Stimulated activated CD4-positive, alpha-beta T cell treated with anti-CD3 and anti-CD28 coated beads, Interleukin-12 subunit alpha, Interleukin-12 subunit beta, amount 100 ng/mL, for 4 hours (primary cell): ENCODE measurements around the gene PLEKHA8.

Source experiments
- DNase-seq: peaks from one replicate; pipeline ENCODE4 v3.0.0-alpha.2; 2020

The PLEKHA8 gene

GRCh38 chr7:30028216-30028748 is at the start of gene PLEKHA8:
Gene PLEKHA8 (plus strand): TSS chr7:30028412. CDS start chr7:30028763, 351 bp downstream.
- DNase-seq, result peak; percentile 88

- no peak for DNase-seq
Observed at GRCh38 chr7:29980151-29980550, 48.1 kb upstream of the PLEKHA8 start.

DNA sequence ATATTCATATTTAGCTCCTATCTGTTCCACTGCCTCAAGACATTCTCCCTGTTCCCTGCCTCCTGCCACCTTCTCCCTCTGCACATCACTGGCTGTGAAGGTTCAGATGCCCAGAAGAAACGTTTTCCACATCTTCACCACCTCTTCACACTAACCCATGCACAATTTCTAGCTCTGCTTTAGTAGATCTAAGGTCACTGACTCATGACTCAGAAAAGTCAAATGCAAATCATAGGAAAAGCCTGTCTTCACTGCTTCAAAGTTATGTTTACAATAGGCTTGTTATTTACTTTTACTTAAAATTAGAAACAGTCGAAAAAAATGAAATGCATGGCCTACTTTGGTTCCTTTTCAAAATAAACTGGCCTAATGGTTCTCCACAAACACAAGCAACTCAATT is 41.1 kb upstream of the PLEKHA8 start:
- no peak for DNase-seq

DNA sequence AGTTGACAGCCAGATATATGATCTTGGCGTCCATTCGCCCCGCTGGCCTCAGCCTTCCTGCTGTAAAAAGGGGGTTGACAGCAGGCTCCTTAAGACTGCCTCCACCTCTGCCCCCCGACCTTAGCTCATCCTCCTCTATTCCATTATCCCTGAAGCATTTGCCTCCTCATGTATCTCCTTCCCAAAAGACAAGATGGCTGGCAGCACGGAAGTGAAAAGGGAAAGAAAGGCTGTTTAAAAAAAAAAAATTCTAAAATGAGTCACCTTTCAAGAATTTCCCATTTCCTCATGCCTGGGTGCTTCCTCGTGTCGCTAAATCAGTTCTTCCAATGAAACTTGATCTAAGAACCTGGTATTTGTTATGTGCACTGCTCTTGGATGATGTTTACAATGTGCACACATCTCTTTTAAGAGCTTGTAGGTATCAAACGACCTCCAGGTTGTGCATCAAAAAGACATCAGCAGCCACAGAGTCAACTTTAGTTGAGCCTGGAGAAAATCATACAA is 40.3 kb upstream of the PLEKHA8 start:
- no peak for DNase-seq

GRCh38 chr7:29988424-29989256 is 39.6 kb upstream of the PLEKHA8 start:
- DNase-seq, result peak; percentile 15

- DNase-seq, result peak; percentile 5
Observed at GRCh38 chr7:29989257-29989995, 38.8 kb upstream of the PLEKHA8 start, which contains the start of gene SCRN1. Gene SCRN1 (minus strand): TSS chr7:29989801. CDS start chr7:29969067, 20,734 bp downstream.

GRCh38 chr7:29990931-29991330 is 37.3 kb upstream of the PLEKHA8 start:
- DNase-seq, result no peak

- no peak for DNase-seq
Observed at GRCh38 chr7:29991937-29992336, 36.3 kb upstream of the PLEKHA8 start.

- DNase-seq, result no peak
Observed at GRCh38 chr7:29993140-29993539, 35.1 kb upstream of the PLEKHA8 start.

DNA sequence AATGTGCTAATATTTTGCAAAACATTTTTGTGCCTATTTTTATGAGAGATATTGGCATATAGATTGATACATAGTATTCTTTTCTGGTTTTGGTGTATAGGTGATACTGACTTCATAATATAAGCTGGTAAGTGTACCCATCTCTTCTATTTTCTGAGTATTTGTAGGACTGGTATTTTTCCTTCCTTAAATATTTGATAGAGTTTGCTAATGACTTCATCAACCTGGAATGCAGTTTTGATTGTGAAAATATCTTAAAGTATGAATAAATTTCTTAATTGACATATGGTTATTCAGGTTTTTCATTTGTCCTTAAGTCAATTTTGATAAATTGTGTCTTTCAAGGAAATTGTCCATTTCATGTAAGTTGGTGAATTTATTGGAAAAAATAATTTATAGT is 32.6 kb upstream of the PLEKHA8 start:
- DNase-seq, result no peak

- no peak for DNase-seq
Observed at GRCh38 chr7:29996321-29996720, 31.9 kb upstream of the PLEKHA8 start.

DNA sequence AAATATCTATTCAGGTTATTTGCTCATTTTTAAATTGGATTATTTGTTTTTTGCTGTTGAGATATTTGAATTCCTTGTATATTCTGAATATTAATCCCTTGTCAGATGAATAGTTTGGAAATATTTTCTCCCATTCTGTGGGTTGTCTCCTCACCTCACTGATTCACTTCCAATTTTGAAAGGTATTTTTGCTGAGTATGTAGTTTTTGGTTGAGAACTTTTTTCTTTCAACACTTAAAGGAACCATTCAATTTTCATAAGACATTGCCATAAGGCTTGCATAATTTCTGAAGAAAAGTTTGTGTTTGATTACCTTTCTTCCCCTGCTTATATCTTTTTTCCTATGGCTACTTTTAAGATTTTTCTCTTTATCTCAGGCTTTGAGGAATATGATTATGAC is 29.7 kb upstream of the PLEKHA8 start:
- no peak for DNase-seq

DNA sequence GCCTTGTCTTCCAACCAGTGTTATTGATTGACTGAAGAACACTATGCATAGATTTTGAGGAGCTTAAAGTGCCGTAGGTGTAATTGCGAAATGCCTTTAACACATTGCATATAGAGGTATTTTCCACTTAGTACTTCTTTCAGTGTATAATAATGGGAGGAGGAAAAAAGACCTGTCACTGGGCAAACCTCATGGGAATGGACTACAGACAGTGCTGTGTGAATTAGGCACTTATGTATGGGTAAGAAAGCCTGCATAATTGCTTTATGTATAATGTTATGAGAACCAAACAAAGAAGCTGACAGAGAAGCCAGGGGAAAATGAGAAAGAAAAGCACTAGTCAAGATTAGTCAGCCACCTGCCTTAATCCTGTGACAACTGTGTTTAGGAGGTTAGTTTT is 26.2 kb upstream of the PLEKHA8 start:
- no peak for DNase-seq

DNA sequence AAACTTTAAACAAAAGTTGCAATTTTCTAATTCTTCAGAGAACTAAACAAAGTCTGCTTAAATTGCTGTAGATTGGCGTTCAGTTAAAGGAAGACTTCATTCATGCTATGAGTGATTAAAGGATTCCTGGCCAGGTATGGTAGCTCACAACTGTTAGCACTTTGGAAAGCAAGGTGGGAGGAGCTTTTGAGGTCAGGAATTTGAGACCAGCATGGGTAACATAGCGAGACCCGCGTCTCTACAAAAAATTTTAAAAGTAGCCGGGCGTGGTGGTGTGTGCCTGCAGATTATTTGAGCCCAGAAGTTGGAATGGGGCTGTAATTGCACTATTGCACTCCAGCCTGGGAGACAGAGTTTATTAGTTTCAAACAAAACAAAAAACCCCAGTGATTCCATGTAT is 25.1 kb upstream of the PLEKHA8 start:
- DNase-seq, result no peak

GRCh38 chr7:30005464-30005863 is 22.7 kb upstream of the PLEKHA8 start:
- no peak for DNase-seq

DNA sequence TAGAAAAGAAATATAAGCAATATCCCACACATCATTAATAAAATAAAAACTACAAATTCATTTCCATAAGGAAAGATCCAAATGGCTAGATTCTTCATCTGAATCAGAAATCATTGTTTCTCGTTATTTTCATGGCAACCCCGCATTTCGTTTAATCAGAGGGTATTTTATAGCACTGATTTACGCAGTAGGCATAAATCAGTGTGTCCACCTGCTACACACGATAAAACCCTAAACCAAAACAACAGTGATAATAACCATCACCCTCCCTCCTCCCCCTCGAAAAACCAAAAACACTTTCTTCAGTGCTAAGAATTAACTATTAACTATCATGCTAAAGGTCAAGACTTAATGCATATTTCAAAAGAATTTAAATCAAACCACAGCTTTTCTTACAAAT is 18.2 kb upstream of the PLEKHA8 start:
- DNase-seq, result no peak

DNA sequence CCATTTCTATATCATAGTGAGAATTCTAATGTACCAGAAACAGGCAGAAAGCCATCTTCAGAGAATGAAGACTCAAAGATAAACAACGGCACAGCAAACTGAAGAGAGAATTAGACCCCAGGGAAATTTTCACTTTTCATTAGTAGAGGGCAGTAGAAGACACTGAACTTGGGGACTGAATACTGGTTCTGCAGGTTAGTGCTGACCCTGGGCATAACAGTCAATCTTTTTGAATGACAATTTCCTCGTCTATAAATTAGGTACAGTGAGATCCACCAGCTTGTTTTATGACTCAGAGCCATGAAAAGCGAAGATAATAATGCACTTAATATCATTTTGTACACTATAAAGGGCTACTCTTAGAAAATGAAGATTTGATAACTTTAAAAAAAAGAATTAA is 15.5 kb upstream of the PLEKHA8 start:
- DNase-seq, result no peak

DNA sequence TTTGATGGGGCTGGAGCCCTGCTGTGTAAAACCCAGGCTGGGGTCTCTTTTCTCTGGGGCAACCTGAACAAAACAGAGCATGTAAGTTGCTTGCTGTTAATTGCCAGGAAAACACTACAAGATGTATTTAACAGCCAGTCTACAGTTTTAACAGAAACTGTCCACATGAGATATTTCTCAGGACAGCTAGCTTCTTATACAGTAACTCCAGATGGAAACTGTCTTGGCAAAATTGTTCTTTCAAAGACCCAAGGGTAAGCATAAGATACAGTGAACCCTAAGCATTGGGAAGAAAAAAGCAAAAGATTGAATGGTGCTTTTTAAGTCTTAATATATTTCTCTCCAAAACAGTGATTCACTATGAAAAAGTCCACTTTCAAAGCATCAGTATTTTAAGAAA is 9.8 kb upstream of the PLEKHA8 start:
- no peak for DNase-seq

- no peak for DNase-seq
Observed at GRCh38 chr7:30019387-30019786, 8.8 kb upstream of the PLEKHA8 start.

DNA sequence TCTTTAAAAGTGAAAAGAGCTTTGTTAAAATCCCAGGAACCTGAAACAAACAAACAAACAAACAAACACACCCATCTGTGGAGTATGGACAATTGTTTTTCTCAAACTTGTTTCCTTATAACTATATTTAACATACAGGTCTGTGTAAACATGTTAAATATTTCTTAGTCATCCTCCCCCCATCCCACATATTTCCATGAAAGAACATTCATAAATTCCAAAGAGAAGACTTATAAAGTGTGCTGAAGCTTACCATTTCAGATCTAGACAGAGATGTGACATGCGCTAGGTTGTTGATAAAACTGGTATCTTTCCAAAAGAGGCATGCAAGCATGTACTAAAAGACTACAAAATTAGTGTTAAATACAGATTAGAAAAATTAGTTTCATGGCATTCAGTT is 8.3 kb upstream of the PLEKHA8 start:
- DNase-seq, result no peak

- no peak for DNase-seq
Observed at GRCh38 chr7:30020535-30020934, 7.7 kb upstream of the PLEKHA8 start.

- DNase-seq, result no peak
Observed at GRCh38 chr7:30022991-30023390, 5.2 kb upstream of the PLEKHA8 start.

- DNase-seq, result no peak
Observed at GRCh38 chr7:30023524-30023923, 4.7 kb upstream of the PLEKHA8 start.
